Adrenal gland (tissue), 12 donors: ENCODE data around the gene ANO7. TPM values are rescaled to one million over a fixed set of nuclear protein-coding genes. Genes with fewer than 3 reads are reported as not detected.

Source experiments
- DNase-seq, 7 donors: peaks; one replicate each; pipeline ENCODE4 v3.0.0-alpha.2; 2019 to 2020
- H3K27ac ChIP-seq, 5 donors: fragments of 200-600 bp; sonication (generic) in 4 of 5; 1 replicate in 3 of 5; 2 replicates in 2 of 5; pipeline versions ENCODE4 v1.5.1 to v1.8.0; 2016 to 2020; ENCODE audit warnings: mild to moderate bottlenecking in 1 of 5
- H3K27me3 ChIP-seq: fragments of 200-600 bp; 2 replicates; pipeline ENCODE4 v1.8.0; 2021
- H3K36me3 ChIP-seq, 2 donors: fragments of 200-600 bp; replicated peaks in 1 of 2; 1 replicate in 1 of 2; 2 replicates in 1 of 2; pipeline versions ENCODE4 v1.5.1 to v1.8.0; 2018 to 2022
- H3K4me1 ChIP-seq, 2 donors: fragments of 200-600 bp; replicated peaks in 1 of 2; 1 replicate in 1 of 2; 2 replicates in 1 of 2; pipeline versions ENCODE4 v1.5.1 to v1.8.0; 2018 to 2021
- H3K4me3 ChIP-seq, 4 donors: fragments of 200-600 bp; sonication (generic) in 3 of 4; one replicate each; pipeline ENCODE4 v1.5.1; 2016 to 2018
- H3K9me3 ChIP-seq, 3 donors: fragments of 200-600 bp; sonication (generic) in 1 of 3; replicated peaks in 1 of 3; 1 replicate in 2 of 3; 2 replicates in 1 of 3; pipeline versions ENCODE4 v1.5.1 to v1.8.0; 2016 to 2021
- POLR2A ChIP-seq, 2 donors: fragments of 450-650 bp; IDR thresholded peaks; one replicate each; pipeline ENCODE4 v1.6.1; 2017; ENCODE audit warnings: antibody characterized with exemption in 2 of 2, mild to moderate bottlenecking in 2 of 2, moderate library complexity in 1 of 2
- WGBS, 4 donors: extraction: QIAGEN DNeasy Blood & Tissue Kit in 2 of 4; methylation state at CpG; one replicate each; pipeline versions ENCODE4 v1.1.5 to v1.1.7; 2013 to 2017; 5-methylcytosine and 5-hydroxymethylcytosine counted together
- intact Hi-C, 2 donors: fragments of 100-400 bp; cut with DNase I; formaldehyde crosslinking; loops; one replicate each; pipeline versions ENCODE4 v1.14.1 to v1.15.0; 2022 to 2023
- polyA plus RNA-seq, 3 donors: library from polyadenylated mRNA; stranded (reverse); fragments of 200-250 nt in 2 of 3; fragments of 350-450 nt in 1 of 3; fragmentation: Illumina TruSeq in 1 of 3; extraction: RNeasy Lipid Tissue Mini Kit (QIAGEN cat#74804) in 1 of 3; gene quantifications; one replicate each; pipeline ENCODE4 v1.2.3, GENCODE V29; 2013 to 2014
- total RNA-seq, 9 donors: library from RNA; depleted of rRNA in 4 of 9; stranded (reverse); fragments of >200 nt in 4 of 9; fragments of 120-200 nt in 1 of 9; fragmentation: NEBNext Ultra II Directional in 1 of 9; extraction: Animal tissue kit (Norgen Biotek cat#: 25700) in 1 of 9; gene quantifications; one replicate each; pipeline versions ENCODE4 v1.1.0 to v1.2.4, GENCODE V29; 2013 to 2023
- TF ChIP-seq, protein P1 (sequence below), 6 experiments: fragments of 450-650 bp in 4 of 6; fragments of 200-600 bp in 2 of 6; sonication (generic) in 1 of 6; IDR thresholded peaks; 1 replicate in 5 of 6; 2 replicates in 1 of 6; pipeline versions ENCODE4 v1.5.1 to v1.8.0; 2016 to 2021; ENCODE audit warnings: antibody characterized with exemption in 6 of 6, mild to moderate bottlenecking in 2 of 6, moderate library complexity in 1 of 6
- donor health status: healthy with polysubstance abuse.
- donor health status: Bipolar disorder and iron deficiency.
- donor health status: DM: yes; HTN: yes; CAD: no.
- donor health status: DM: no; HTN: no; CAD: no.
- donor health status: DM: no; HTN: no; CAD: no.
- donor health status: DM: yes; HTN: yes; CAD: no.

Gene ANO7
- total and polyA plus RNA-seq, 12 donors: 0.48 to 5.1 (median 1.8) TPM

DNA sequence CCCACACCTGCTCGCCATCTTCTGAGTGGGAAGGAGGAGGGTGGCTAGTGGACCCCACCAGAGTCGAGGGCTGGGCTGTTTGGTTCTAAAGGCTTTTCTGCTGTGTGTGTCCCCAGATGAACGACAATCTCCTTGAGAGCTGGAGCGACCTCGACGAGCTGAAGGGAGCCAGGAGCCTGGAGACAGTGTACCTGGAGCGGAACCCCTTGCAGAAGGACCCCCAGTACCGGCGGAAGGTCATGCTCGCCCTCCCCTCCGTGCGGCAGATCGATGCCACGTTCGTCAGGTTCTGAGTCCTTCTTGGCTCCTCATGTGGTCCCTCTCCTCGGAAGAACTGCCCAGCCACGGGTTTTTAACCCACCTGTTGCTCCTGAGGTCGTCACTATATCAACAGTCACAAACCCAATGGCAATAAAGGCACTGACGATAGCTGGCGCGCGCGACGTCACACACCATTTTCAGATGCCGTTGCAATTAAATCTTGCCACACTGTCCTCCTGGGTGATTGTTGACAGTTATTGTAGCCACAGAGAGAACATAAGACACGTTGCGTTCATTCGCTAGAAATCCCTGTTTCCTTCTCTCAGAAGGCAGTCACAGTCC, 5.8 kb upstream of the ANO7 start:
- Histone ChIP-seq H3K4me3 (no peak overlapping the region), H3K27me3 (no peaks in the 10 kb centered on the region), H3K4me1 (no peaks in the 10 kb centered on the region), H3K9me3 (no peaks in the 10 kb centered on the region), H3K27ac (no peak overlapping the region), H3K36me3 (peaks cover 0 to 18% of the 10 kb centered on the region in 2 donors)
- intact Hi-C loops: no loop called here
- TF ChIP-seq POLR2A (IDR thresholded peaks at IDR 0.05): no peak
- TF ChIP-seq, protein P1, sequence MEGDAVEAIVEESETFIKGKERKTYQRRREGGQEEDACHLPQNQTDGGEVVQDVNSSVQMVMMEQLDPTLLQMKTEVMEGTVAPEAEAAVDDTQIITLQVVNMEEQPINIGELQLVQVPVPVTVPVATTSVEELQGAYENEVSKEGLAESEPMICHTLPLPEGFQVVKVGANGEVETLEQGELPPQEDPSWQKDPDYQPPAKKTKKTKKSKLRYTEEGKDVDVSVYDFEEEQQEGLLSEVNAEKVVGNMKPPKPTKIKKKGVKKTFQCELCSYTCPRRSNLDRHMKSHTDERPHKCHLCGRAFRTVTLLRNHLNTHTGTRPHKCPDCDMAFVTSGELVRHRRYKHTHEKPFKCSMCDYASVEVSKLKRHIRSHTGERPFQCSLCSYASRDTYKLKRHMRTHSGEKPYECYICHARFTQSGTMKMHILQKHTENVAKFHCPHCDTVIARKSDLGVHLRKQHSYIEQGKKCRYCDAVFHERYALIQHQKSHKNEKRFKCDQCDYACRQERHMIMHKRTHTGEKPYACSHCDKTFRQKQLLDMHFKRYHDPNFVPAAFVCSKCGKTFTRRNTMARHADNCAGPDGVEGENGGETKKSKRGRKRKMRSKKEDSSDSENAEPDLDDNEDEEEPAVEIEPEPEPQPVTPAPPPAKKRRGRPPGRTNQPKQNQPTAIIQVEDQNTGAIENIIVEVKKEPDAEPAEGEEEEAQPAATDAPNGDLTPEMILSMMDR (IDR thresholded peaks at IDR 0.05): no peak
- 89 to 93% (median 92%) methylated on average over 26 to 28 of the region's 28 CpGs for WGBS, 4 donors
- DNase-seq: no peak

DNA sequence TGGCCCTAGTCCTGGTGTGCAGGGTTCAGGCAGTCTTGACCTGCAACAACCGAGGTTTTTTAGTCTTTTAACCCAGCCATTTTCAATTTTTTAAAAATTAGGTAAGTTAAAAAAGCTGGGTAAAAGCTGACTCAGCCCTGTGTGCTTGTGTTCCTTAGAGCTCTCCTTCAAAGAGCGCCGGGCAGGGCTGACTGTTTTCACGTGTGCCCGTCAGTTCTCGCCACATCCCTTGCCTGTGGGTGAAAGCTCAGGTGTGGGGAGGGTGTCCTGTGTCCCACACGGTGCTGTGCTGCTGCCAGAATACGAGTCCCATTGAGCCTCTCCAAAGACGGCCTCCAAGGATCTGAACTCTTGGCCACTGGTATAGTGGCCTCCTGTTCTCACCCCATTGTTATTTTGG, 5.3 kb upstream of the ANO7 start:
- H3K36me3 ChIP-seq: peaks cover 0 to 13% of the 10 kb centered on the region in 2 donors
- no peak overlapping the region for H3K4me3 ChIP-seq
- TF ChIP-seq, protein P1 (IDR thresholded peaks at IDR 0.05): no peak
- no peak for TF ChIP-seq POLR2A (IDR thresholded peaks at IDR 0.05)
- H3K9me3 ChIP-seq: no peaks in the 10 kb centered on the region
- WGBS, 4 donors: 90 to 95% (median 93%) methylated on average over 9 of the region's 9 CpGs
- intact Hi-C loops: no loop called here
- H3K27ac ChIP-seq: no peak overlapping the region
- H3K4me1 ChIP-seq: no peaks in the 10 kb centered on the region
- no peak for DNase-seq
- no peaks in the 10 kb centered on the region for H3K27me3 ChIP-seq

DNA sequence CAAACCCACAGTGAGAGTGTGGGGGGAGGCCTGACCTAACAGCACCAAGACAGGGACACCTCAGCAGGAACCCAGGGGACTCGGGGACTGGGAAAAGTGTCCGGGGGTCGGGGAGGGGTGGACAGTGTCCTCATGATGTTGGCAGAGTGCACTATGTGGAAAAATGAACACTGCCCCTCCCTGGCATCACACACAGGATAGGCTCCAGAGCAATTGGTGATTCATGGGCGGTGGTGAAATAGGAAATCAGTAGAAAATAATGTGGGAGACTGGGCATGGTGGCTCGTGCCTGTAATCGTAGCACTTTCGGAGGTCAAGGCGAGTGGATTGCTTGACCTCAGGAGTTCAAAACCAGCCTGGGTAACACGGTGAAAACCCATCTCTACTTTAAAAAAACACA, 3.6 kb upstream of the ANO7 start:
- Histone ChIP-seq H3K4me1 (no peaks in the 10 kb centered on the region), H3K27me3 (no peaks in the 10 kb centered on the region), H3K4me3 (no peak overlapping the region), H3K9me3 (no peaks in the 10 kb centered on the region), H3K36me3 (peaks cover 0 to 7% of the 10 kb centered on the region in 2 donors), H3K27ac (no peak overlapping the region)
- intact Hi-C loops: no loop called here
- WGBS, 4 donors: 59 to 65% (median 62%) methylated on average over 9 of the region's 9 CpGs
- TF ChIP-seq, protein P1 (IDR thresholded peaks at IDR 0.05): no peak
- no peak for TF ChIP-seq POLR2A (IDR thresholded peaks at IDR 0.05)
- no peak for DNase-seq

DNA sequence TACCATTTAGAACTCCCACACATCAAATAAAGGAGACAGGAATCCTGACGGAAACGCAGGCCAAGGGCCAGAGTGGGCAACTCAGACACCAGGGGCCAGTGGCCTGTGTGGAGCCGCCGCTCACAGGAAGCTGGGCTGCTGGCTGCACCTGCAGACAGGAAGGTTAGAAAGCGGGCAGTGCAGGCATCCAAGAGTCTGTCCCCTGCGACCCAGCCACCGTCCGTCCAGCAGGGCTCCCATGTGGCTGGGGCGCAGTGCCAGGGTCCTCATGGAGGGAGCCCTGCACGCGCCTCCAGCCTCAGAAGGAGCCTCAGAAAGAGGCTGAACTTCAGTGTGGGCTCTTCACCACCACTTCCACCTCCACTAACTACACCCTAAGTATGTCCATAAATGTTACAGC, 2.5 kb upstream of the ANO7 start:
- Histone ChIP-seq H3K9me3 (no peaks in the 10 kb centered on the region), H3K4me1 (no peaks in the 10 kb centered on the region), H3K27me3 (no peaks in the 10 kb centered on the region), H3K36me3 (peaks cover 0 to 7% of the 10 kb centered on the region in 2 donors), H3K4me3 (no peak overlapping the region), H3K27ac (no peak overlapping the region)
- 64 to 85% (median 74%) methylated on average over 6 to 11 of the region's 11 CpGs for WGBS, 4 donors
- DNase-seq: no peak
- TF ChIP-seq, protein P1 (IDR thresholded peaks at IDR 0.05): no peak
- TF ChIP-seq POLR2A (IDR thresholded peaks at IDR 0.05): no peak
- intact Hi-C loops: no loop called here
